HEK293 (cell line): ENCODE measurements around the gene IFT172.

Source experiments
- GLI2 ChIP-seq: fragments of 450-650 bp; formaldehyde crosslinking; IDR thresholded peaks from 2 replicates; pipeline ENCODE4; 2017; ENCODE audit warnings: missing biosample characterization, missing genetic modification characterization, low read depth, borderline replicate concordance
- GLIS1 ChIP-seq: fragments of 450-650 bp; formaldehyde crosslinking; IDR thresholded peaks from 2 replicates; pipeline ENCODE4 v1.5.1; 2016; ENCODE audit warnings: missing biosample characterization, missing genetic modification characterization
- HOXA7 ChIP-seq: sonication (generic); formaldehyde crosslinking; IDR thresholded peaks from 2 replicates; pipeline ENCODE4 v1.8.1; 2022; ENCODE audit warnings: missing genetic modification reagents, borderline replicate concordance
- KLF1 ChIP-seq: fragments of 450-650 bp; formaldehyde crosslinking; IDR thresholded peaks from 2 replicates; pipeline ENCODE4 v1.5.1; 2016; ENCODE audit warnings: missing biosample characterization, missing genetic modification characterization
- KLF8 ChIP-seq: fragments of 450-650 bp; formaldehyde crosslinking; IDR thresholded peaks from 2 replicates; pipeline ENCODE4 v1.5.1; 2016; ENCODE audit warnings: missing biosample characterization, missing genetic modification characterization
- PATZ1 ChIP-seq: fragments of 450-650 bp; formaldehyde crosslinking; IDR thresholded peaks from 2 replicates; pipeline ENCODE4 v1.5.1; 2016; ENCODE audit warnings: missing biosample characterization, missing genetic modification characterization
- PRDM10 ChIP-seq: fragments of 450-650 bp; formaldehyde crosslinking; IDR thresholded peaks from 2 replicates; pipeline ENCODE4 v1.5.1; 2016; ENCODE audit warnings: missing biosample characterization, missing genetic modification characterization
- SP3 ChIP-seq: fragments of 450-650 bp; formaldehyde crosslinking; IDR thresholded peaks from 2 replicates; pipeline ENCODE4 v1.5.1; 2016; ENCODE audit warnings: missing biosample characterization, missing genetic modification characterization
- ZBTB17 ChIP-seq: fragments of 450-650 bp; formaldehyde crosslinking; IDR thresholded peaks from 2 replicates; pipeline ENCODE4 v1.5.1; 2016; ENCODE audit warnings: missing biosample characterization, missing genetic modification characterization
- ZBTB6 ChIP-seq: fragments of 450-650 bp; formaldehyde crosslinking; IDR thresholded peaks from 2 replicates; pipeline ENCODE4 v1.5.1; 2017; ENCODE audit warnings: missing biosample characterization, missing genetic modification characterization
- ZNF112 ChIP-seq: fragments of 450-650 bp; formaldehyde crosslinking; IDR thresholded peaks from 2 replicates; pipeline ENCODE4 v1.5.0; 2017; ENCODE audit warnings: missing biosample characterization, missing genetic modification characterization
- ZNF169 ChIP-seq: fragments of 450-650 bp; formaldehyde crosslinking; IDR thresholded peaks from 2 replicates; pipeline ENCODE4 v1.5.1; 2016; ENCODE audit warnings: missing biosample characterization, missing genetic modification characterization
- ZNF202 ChIP-seq: fragments of 450-650 bp; formaldehyde crosslinking; IDR thresholded peaks from 2 replicates; pipeline ENCODE4 v1.5.1; 2016; ENCODE audit warnings: missing biosample characterization, missing genetic modification characterization, borderline replicate concordance
- ZNF26 ChIP-seq: fragments of 450-650 bp; formaldehyde crosslinking; IDR thresholded peaks from 2 replicates; pipeline ENCODE4 v1.5.1; 2016; ENCODE audit warnings: missing biosample characterization, missing genetic modification characterization
- ZNF335 ChIP-seq: fragments of 450-650 bp; formaldehyde crosslinking; conservative IDR thresholded peaks from 2 replicates; pipeline ENCODE4 v1.5.1; 2016; ENCODE audit warnings: missing biosample characterization, missing genetic modification characterization
- ZNF341 ChIP-seq: fragments of 450-650 bp; formaldehyde crosslinking; IDR thresholded peaks from 2 replicates; pipeline ENCODE4; 2016; ENCODE audit warnings: low read depth, missing biosample characterization, missing genetic modification characterization
- ZNF362 ChIP-seq: fragments of 450-650 bp; formaldehyde crosslinking; IDR thresholded peaks from 2 replicates; pipeline ENCODE4 v1.5.1; 2016; ENCODE audit warnings: missing biosample characterization, missing genetic modification characterization
- ZNF423 ChIP-seq: fragments of 450-650 bp; formaldehyde crosslinking; IDR thresholded peaks from 2 replicates; pipeline ENCODE4 v1.5.1; 2016; ENCODE audit warnings: missing biosample characterization, missing genetic modification characterization
- ZNF548 ChIP-seq: fragments of 450-650 bp; formaldehyde crosslinking; IDR thresholded peaks from 2 replicates; pipeline ENCODE4 v1.5.1; 2016; ENCODE audit warnings: missing biosample characterization, missing genetic modification characterization
- ZNF560 ChIP-seq: fragments of 450-650 bp; formaldehyde crosslinking; IDR thresholded peaks from 2 replicates; pipeline ENCODE4 v1.5.1; 2017; ENCODE audit warnings: missing biosample characterization, missing genetic modification characterization, borderline replicate concordance
- ZNF585B ChIP-seq: fragments of 450-650 bp; formaldehyde crosslinking; IDR thresholded peaks from 2 replicates; pipeline ENCODE4 v1.5.1; 2016; ENCODE audit warnings: missing biosample characterization, missing genetic modification characterization
- ZNF596 ChIP-seq: fragments of 450-650 bp; IDR thresholded peaks from 2 replicates; pipeline ENCODE4 v1.5.0; 2018; ENCODE audit warnings: missing biosample characterization, mild to moderate bottlenecking, missing genetic modification characterization, moderate library complexity
- ZNF660 ChIP-seq: fragments of 450-650 bp; IDR thresholded peaks from 2 replicates; pipeline ENCODE4 v1.5.1; 2018; ENCODE audit warnings: missing biosample characterization, mild to moderate bottlenecking, missing genetic modification characterization
- ZNF677 ChIP-seq: fragments of 450-650 bp; IDR thresholded peaks from 2 replicates; pipeline ENCODE4 v1.5.0; 2018; ENCODE audit warnings: missing biosample characterization, mild to moderate bottlenecking, missing genetic modification characterization, moderate library complexity
- ZNF692 ChIP-seq: fragments of 450-650 bp; formaldehyde crosslinking; IDR thresholded peaks from 2 replicates; pipeline ENCODE4 v1.5.1; 2016; ENCODE audit warnings: missing biosample characterization, missing genetic modification characterization
- ZNF707 ChIP-seq: fragments of 450-650 bp; formaldehyde crosslinking; IDR thresholded peaks from 2 replicates; pipeline ENCODE4 v1.5.1; 2016; ENCODE audit warnings: missing biosample characterization, missing genetic modification characterization
- ZNF776 ChIP-seq: fragments of 450-650 bp; formaldehyde crosslinking; IDR thresholded peaks from 2 replicates; pipeline ENCODE4 v1.5.0; 2017; ENCODE audit warnings: missing biosample characterization, missing genetic modification characterization, borderline replicate concordance
- ZSCAN4 ChIP-seq: fragments of 450-650 bp; formaldehyde crosslinking; IDR thresholded peaks from 2 replicates; pipeline ENCODE4 v1.5.1; 2017; ENCODE audit warnings: missing biosample characterization, missing genetic modification characterization

IFT172 gene

GRCh38 chr2:27428213-27428977 is 61.1 kb downstream of the IFT172 start, which contains the start of gene NRBP1 (continued):
- TF ChIP-seq ZNF677 (tag by site-specific recombination): no peak
- peak; percentile 89 for TF ChIP-seq SP3 (tag by site-specific recombination)
- 0 out of 2 replicates have a peak, but pooled peaks have one; percentile 18 for TF ChIP-seq ZNF341 (tag by site-specific recombination)
- peak; percentile 76 for TF ChIP-seq ZNF335
- TF ChIP-seq ZNF560 (tag by site-specific recombination): no peak
- no peak for TF ChIP-seq ZNF112 (tag by site-specific recombination)
- no peak for TF ChIP-seq ZSCAN4 (tag by site-specific recombination)
- TF ChIP-seq HOXA7 (CRISPR knock-in tag): no peak
- no peak for TF ChIP-seq ZNF169
- TF ChIP-seq PRDM10: peak; percentile 96
- TF ChIP-seq ZNF26 (tag by site-specific recombination): no peak
- no peak for TF ChIP-seq ZBTB6 (tag by site-specific recombination)
- TF ChIP-seq ZNF692 (tag by site-specific recombination): peak; percentile 96
- no peak for TF ChIP-seq ZNF362 (tag by site-specific recombination)
- no peak for TF ChIP-seq GLI2 (tag by site-specific recombination)
- no peak for TF ChIP-seq ZNF548
- TF ChIP-seq ZNF707 (tag by site-specific recombination): no peak
- peak; percentile 93 for TF ChIP-seq KLF8
- TF ChIP-seq PATZ1 (tag by site-specific recombination): peak; percentile 93
- TF ChIP-seq KLF1 (tag by site-specific recombination): peak; percentile 81
- no peak for TF ChIP-seq ZNF776 (tag by site-specific recombination)
- TF ChIP-seq GLIS1: peak; percentile 34
- TF ChIP-seq ZNF596 (tag by site-specific recombination): no peak
- no peak for TF ChIP-seq ZNF202 (tag by site-specific recombination)
- peak; percentile 23; the same call in 1 of the 2 replicates for TF ChIP-seq ZNF585B (tag by site-specific recombination)
- TF ChIP-seq ZNF660 (tag by site-specific recombination): no peak
- 0 out of 2 replicates have a peak, but pooled peaks have one; percentile 36 for TF ChIP-seq ZNF423 (tag by site-specific recombination)
- peak; percentile 86 for TF ChIP-seq ZBTB17 (tag by site-specific recombination)
